Epithelial cell of prostate (primary cell): Measurements from ENCODE around the gene ZMYM2.

ENCODE experiments used
- DNase-seq: peaks from one replicate; pipeline ENCODE4 v3.0.0-alpha.2; 2011; ENCODE audit warnings: low read depth, low spot score
- H3K27ac ChIP-seq: fragments of 450-650 bp; 2 replicates; pipeline ENCODE4 v1.5.1; 2017; ENCODE audit warnings: mild to moderate bottlenecking

Gene ZMYM2

GRCh38 chr13:20093951-20094350 lies 135.4 kb downstream of the ZMYM2 start:
- no peak overlapping the region for H3K27ac ChIP-seq
- DNase-seq, result no peak

- H3K27ac ChIP-seq, result no peak overlapping the region
- no peak for DNase-seq
Measured at GRCh38 chr13:20099319-20099718, 140.8 kb downstream of the ZMYM2 start.

- H3K27ac ChIP-seq, result no peak overlapping the region
- DNase-seq, result no peak
Measured at GRCh38 chr13:20101467-20102316, 143.2 kb downstream of the ZMYM2 start.

GRCh38 chr13:20102525-20103180 lies 144.1 kb downstream of the ZMYM2 start:
- H3K27ac ChIP-seq, result no peak overlapping the region
- DNase-seq, result no peak

GRCh38 chr13:20105161-20105689 lies 146.7 kb downstream of the ZMYM2 start:
- no peak for DNase-seq
- no peak overlapping the region for H3K27ac ChIP-seq

- no peak overlapping the region for H3K27ac ChIP-seq
- no peak for DNase-seq
Measured at GRCh38 chr13:20106742-20107141, 148.2 kb downstream of the ZMYM2 start.

GRCh38 chr13:20109037-20109436 lies 150.5 kb downstream of the ZMYM2 start:
- no peak overlapping the region for H3K27ac ChIP-seq
- DNase-seq, result no peak

GRCh38 chr13:20114066-20114610 lies 155.6 kb downstream of the ZMYM2 start:
- H3K27ac ChIP-seq, result no peak overlapping the region
- DNase-seq, result no peak

GRCh38 chr13:20116213-20116612 lies 157.7 kb downstream of the ZMYM2 start:
- no peak for DNase-seq
- no peak overlapping the region for H3K27ac ChIP-seq

GRCh38 chr13:20118268-20119140 lies 160.0 kb downstream of the ZMYM2 start:
- no peak for DNase-seq
- H3K27ac ChIP-seq, result peak overlapping the region; percentile 37

GRCh38 chr13:20119960-20120359 lies 161.4 kb downstream of the ZMYM2 start:
- DNase-seq, result no peak
- H3K27ac ChIP-seq, result no peak overlapping the region

- no peak overlapping the region for H3K27ac ChIP-seq
- no peak for DNase-seq
Measured at GRCh38 chr13:20121159-20121525, 162.6 kb downstream of the ZMYM2 start.

- no peak for DNase-seq
- H3K27ac ChIP-seq, result no peak overlapping the region
Measured at GRCh38 chr13:20124303-20124702, 165.8 kb downstream of the ZMYM2 start.

- H3K27ac ChIP-seq, result no peak overlapping the region
- DNase-seq, result no peak
Measured at GRCh38 chr13:20125129-20125782, 166.7 kb downstream of the ZMYM2 start.

GRCh38 chr13:20125783-20126165 lies 167.2 kb downstream of the ZMYM2 start:
- H3K27ac ChIP-seq, result no peak overlapping the region
- DNase-seq, result no peak

- DNase-seq, result no peak
- H3K27ac ChIP-seq, result no peak overlapping the region
Measured at GRCh38 chr13:20126541-20127261, 168.2 kb downstream of the ZMYM2 start.

GRCh38 chr13:20127262-20127561 lies 168.7 kb downstream of the ZMYM2 start:
- H3K27ac ChIP-seq, result peak overlapping the region; percentile 46

GRCh38 chr13:20127562-20128458 lies 169.3 kb downstream of the ZMYM2 start:
- no peak for DNase-seq
- peak overlapping the region; percentile 46 for H3K27ac ChIP-seq

More at GRCh38 chr13:20127262-20127561, 168.7 kb downstream of the ZMYM2 start:
- DNase-seq, result no peak
